Activated CD4-positive, alpha-beta T cell treated with anti-CD3 and anti-CD28 coated beads, Interleukin-2, amount 50 U/mL, for 1 hour (primary cell): ENCODE results near the gene AGRN.
A peak's percentile ranks its signal among the peaks of the same experiment; 100 is the strongest.
"Not testable (repeated sequence)": the region's sequence is repeated elsewhere in the genome, so short reads cannot be mapped to it uniquely, and the experiment has no call there.

Source experiments
- DNase-seq: peaks from one replicate; pipeline ENCODE4 v3.0.0-alpha.2; 2020

Gene AGRN

GRCh38 chr1:1021010-1021919 lies 1.3 kb downstream of the AGRN start:
- no peak for DNase-seq

- DNase-seq = no peak
Observed at GRCh38 chr1:1021920-1022259, 2.0 kb downstream of the AGRN start.

- DNase-seq = no peak
Observed at GRCh38 chr1:1022302-1023009, 2.5 kb downstream of the AGRN start.

- no peak for DNase-seq
Observed at GRCh38 chr1:1023700-1024099, 3.8 kb downstream of the AGRN start.

- no peak for DNase-seq
Observed at GRCh38 chr1:1024149-1024770, 4.3 kb downstream of the AGRN start.

GRCh38 chr1:1024771-1025699 lies 5.1 kb downstream of the AGRN start:
- DNase-seq = no peak

- no peak for DNase-seq
Observed at GRCh38 chr1:1025730-1026129, 5.8 kb downstream of the AGRN start.

GRCh38 chr1:1026599-1027413 lies 6.9 kb downstream of the AGRN start:
- DNase-seq = no peak

GRCh38 chr1:1027791-1028190 lies 7.9 kb downstream of the AGRN start:
- DNase-seq = no peak

GRCh38 chr1:1030867-1031658 lies 11.1 kb downstream of the AGRN start:
- not testable (repeated sequence) for DNase-seq

GRCh38 chr1:1031659-1032235 lies 11.8 kb downstream of the AGRN start:
- DNase-seq = no peak

- DNase-seq = no peak
Observed at GRCh38 chr1:1032424-1032823, 12.5 kb downstream of the AGRN start.

- peak; percentile 79 for DNase-seq
Observed at GRCh38 chr1:1033009-1033587, 13.2 kb downstream of the AGRN start.

GRCh38 chr1:1033731-1034438 lies 14.0 kb downstream of the AGRN start:
- peak; percentile 12 for DNase-seq

GRCh38 chr1:1034439-1034781 lies 14.5 kb downstream of the AGRN start:
- DNase-seq = no peak

GRCh38 chr1:1035291-1035943 lies 15.5 kb downstream of the AGRN start:
- DNase-seq = no peak

- DNase-seq = no peak
Observed at GRCh38 chr1:1037366-1038327, 17.7 kb downstream of the AGRN start.

GRCh38 chr1:1038694-1039093 lies 18.8 kb downstream of the AGRN start:
- no peak for DNase-seq
